Right lobe of liver (tissue), 4 donors: ENCODE measurements around the gene ARHGEF10L.

ENCODE experiments used
- POLR2A ChIP-seq: fragments of 450-650 bp; IDR thresholded peaks from one replicate; pipeline ENCODE4 v1.6.1; 2017; ENCODE audit warnings: antibody characterized with exemption, mild to moderate bottlenecking
- TF ChIP-seq, protein P1 (sequence below), 4 donors: fragments of 200-600 bp in 3 of 4; fragments of 450-650 bp in 1 of 4; IDR thresholded peaks; one replicate each; pipeline versions ENCODE4 v1.5.1 to v1.8.0; 2016 to 2022; ENCODE audit warnings: antibody characterized with exemption in 4 of 4, mild to moderate bottlenecking in 2 of 4
- donor health status: DM: no; HTN: no; CAD: no.
- donor health status: DM: no; HTN: no; CAD: no.
- donor health status: DM: no; HTN: yes; CAD: no.

DNA sequence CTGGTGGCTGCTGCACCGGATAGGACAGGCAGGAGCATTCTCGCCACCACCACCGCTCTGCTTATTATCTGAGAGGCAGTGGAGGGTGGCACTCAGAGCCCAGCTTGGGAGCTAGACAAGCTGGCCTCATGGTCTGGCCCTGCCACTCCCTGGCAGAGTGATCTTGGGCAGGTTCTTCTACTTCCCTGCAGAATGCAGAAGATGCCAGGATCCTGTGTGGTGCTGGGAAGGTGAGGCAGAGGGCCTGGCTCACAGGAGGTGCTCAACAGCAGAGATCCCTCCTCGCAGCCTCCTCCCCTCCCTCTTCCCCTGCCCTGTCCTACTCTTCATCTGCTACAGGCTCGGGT is 60.4 kb downstream of the ARHGEF10L start:
- TF ChIP-seq, protein P1, sequence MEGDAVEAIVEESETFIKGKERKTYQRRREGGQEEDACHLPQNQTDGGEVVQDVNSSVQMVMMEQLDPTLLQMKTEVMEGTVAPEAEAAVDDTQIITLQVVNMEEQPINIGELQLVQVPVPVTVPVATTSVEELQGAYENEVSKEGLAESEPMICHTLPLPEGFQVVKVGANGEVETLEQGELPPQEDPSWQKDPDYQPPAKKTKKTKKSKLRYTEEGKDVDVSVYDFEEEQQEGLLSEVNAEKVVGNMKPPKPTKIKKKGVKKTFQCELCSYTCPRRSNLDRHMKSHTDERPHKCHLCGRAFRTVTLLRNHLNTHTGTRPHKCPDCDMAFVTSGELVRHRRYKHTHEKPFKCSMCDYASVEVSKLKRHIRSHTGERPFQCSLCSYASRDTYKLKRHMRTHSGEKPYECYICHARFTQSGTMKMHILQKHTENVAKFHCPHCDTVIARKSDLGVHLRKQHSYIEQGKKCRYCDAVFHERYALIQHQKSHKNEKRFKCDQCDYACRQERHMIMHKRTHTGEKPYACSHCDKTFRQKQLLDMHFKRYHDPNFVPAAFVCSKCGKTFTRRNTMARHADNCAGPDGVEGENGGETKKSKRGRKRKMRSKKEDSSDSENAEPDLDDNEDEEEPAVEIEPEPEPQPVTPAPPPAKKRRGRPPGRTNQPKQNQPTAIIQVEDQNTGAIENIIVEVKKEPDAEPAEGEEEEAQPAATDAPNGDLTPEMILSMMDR (IDR thresholded peaks at IDR 0.05): no peak
- TF ChIP-seq POLR2A: no peak
